Activated CD4-positive, alpha-beta memory T cell treated with anti-CD3 and anti-CD28 coated beads, Interleukin-2, amount 10 ng/mL, durations not matched to agents 7 days and 5 days (primary cell): Measurements from ENCODE around the gene KCNH1. TPM values are rescaled to one million over a fixed set of nuclear protein-coding genes. Genes with fewer than 3 reads are reported as not detected.
A peak's percentile ranks its signal among the peaks of the same experiment; 100 is the strongest.

Source experiments
- CTCF ChIA-PET: fragments of 350-600 bp; sonication (Branson Sonifier 250); formaldehyde crosslinking; loops from one replicate; lab custom pipeline; 2021; ENCODE audit warnings: antibody characterized with exemption, inconsistent platforms; lab: Charles Lee
- POLR2A ChIA-PET: fragments of 350-600 bp; sonication (Branson Sonifier 250); formaldehyde crosslinking; loops from one replicate; lab custom pipeline; 2021; ENCODE audit warnings: antibody characterized with exemption; lab: Charles Lee
- DNase-seq: peaks from one replicate; pipeline ENCODE4 v3.0.0-alpha.2; 2020
- H3K27ac Mint-ChIP-seq: one replicate; pipeline ENCODE4 v1.8.0; 2021; ENCODE audit warnings: mild to moderate bottlenecking, mixed read lengths
- H3K27me3 Mint-ChIP-seq: one replicate; pipeline ENCODE4 v1.8.0; 2021; ENCODE audit warnings: mixed read lengths
- H3K36me3 Mint-ChIP-seq: one replicate; pipeline ENCODE4 v1.8.0; 2021; ENCODE audit warnings: low read depth, mixed read lengths
- H3K4me1 Mint-ChIP-seq: one replicate; pipeline ENCODE4 v1.8.0; 2021; ENCODE audit warnings: mixed read lengths
- H3K4me3 Mint-ChIP-seq: one replicate; pipeline ENCODE4 v1.8.0; 2021; ENCODE audit warnings: mild to moderate bottlenecking, mixed read lengths
- H3K9me3 Mint-ChIP-seq: one replicate; pipeline ENCODE4 v1.8.0; 2021; ENCODE audit warnings: mixed read lengths
- total RNA-seq, 2 experiments: library from RNA; stranded (reverse); gene quantifications; one replicate each; pipeline ENCODE4 v1.2.3, GENCODE V29; 2021

KCNH1 gene
- total RNA-seq, 2 experiments from 2014 or later: not detected

DNA sequence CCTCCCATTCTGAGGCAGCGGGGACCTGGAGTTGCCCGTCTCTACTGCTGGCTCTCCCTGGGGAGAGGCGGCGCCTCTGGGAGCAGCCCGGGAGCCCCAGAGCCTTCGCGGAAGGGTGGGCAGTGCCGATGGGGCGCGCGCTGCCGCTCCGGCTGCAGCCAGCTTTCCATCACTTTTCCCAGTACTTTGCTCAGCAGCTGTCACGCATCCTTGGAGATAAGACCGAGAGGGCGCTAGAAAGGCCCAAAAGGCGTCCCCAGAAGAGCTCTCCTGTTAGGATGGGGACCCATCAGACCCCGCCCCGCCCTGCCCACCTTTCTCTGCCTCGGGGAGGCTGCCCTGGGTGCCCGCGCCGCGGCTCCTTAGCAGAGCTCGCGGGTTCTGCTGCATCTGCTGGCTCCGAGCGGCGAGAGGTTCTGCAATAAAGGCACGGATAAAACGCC, 534 bp downstream of the KCNH1 start:
- DNase-seq: no peak
- no peaks in the 10 kb centered on the region for H3K36me3 Mint-ChIP-seq
- ChIA-PET POLR2A (interaction anchor here (1.1 kb wide), 1 partner anchor 681 kb away, joined by 4 read pairs; no protein-coding TSS in a partner anchor), CTCF (interaction anchor here (0.8 to 3.0 kb wide), 16 partner anchors 9 to 991 kb away, joined by 3 to 29 read pairs (median 3); partner anchors contain the start of gene SLC30A1)
- no peak overlapping the region for H3K27ac Mint-ChIP-seq
- peaks cover 8% of the 10 kb centered on the region for H3K4me1 Mint-ChIP-seq
- no peaks in the 10 kb centered on the region for H3K9me3 Mint-ChIP-seq
- H3K4me3 Mint-ChIP-seq: peak overlapping the region; percentile 46
- H3K27me3 Mint-ChIP-seq: peaks cover 73% of the 10 kb centered on the region

DNA sequence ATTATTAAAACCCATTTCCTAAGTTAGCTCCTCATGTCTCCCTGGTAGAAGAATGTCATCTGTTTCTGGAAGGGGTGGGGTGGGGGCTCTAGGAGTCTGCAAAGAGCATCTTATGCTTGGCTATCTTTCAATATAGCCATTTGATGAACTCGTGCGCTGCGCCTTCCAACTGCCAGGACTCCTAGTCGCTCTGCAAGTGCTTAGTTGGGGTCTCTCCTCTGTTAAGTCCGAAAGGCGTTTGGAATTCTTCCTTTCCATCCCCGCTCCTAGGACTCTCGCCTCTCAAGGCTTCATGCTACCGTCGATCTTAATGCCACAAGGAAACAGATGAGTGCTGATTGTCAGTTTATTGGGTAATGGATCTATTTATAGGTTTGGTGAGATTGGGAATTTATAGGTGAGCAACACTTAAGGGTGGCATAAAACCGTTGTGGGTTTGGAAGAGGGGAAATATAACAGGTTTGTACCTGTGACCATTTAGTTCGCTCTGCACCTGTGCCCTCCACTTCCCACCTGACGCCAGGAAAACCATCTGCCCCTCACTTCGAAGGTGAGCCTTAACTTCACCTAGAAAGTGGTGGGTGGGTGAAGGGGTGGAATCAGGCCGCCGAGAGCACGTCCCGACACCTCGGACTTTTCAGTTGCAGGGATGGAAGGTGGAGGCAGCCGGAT, 1.1 kb downstream of the KCNH1 start:
- peaks cover 70% of the 10 kb centered on the region for H3K27me3 Mint-ChIP-seq
- no peak overlapping the region for H3K4me3 Mint-ChIP-seq
- H3K4me1 Mint-ChIP-seq: peaks cover 8% of the 10 kb centered on the region
- H3K36me3 Mint-ChIP-seq: no peaks in the 10 kb centered on the region
- no peak for DNase-seq
- no peak overlapping the region for H3K27ac Mint-ChIP-seq
- CTCF ChIA-PET: interaction anchor here (0.8 to 3.0 kb wide), 7 partner anchors 8 to 726 kb away, joined by 3 to 29 read pairs (median 4); no protein-coding TSS in a partner anchor
- POLR2A ChIA-PET: no interaction called here
- no peaks in the 10 kb centered on the region for H3K9me3 Mint-ChIP-seq

GRCh38 chr1:211129776-211130175, 4.2 kb downstream of the KCNH1 start:
- CTCF ChIA-PET: interaction anchor here (0.8 kb wide), 1 partner anchor 129 kb away, joined by 3 read pairs; no protein-coding TSS in a partner anchor
- H3K9me3 Mint-ChIP-seq: no peaks in the 10 kb centered on the region
- H3K27ac Mint-ChIP-seq: no peak overlapping the region
- H3K27me3 Mint-ChIP-seq: peaks cover 48% of the 10 kb centered on the region
- POLR2A ChIA-PET: no interaction called here
- no peak for DNase-seq
- peaks cover 8% of the 10 kb centered on the region for H3K4me1 Mint-ChIP-seq
- no peak overlapping the region for H3K4me3 Mint-ChIP-seq
- H3K36me3 Mint-ChIP-seq: no peaks in the 10 kb centered on the region

- no peaks in the 10 kb centered on the region for H3K9me3 Mint-ChIP-seq
- peaks cover 41% of the 10 kb centered on the region for H3K27me3 Mint-ChIP-seq
- H3K27ac Mint-ChIP-seq: no peak overlapping the region
- H3K4me3 Mint-ChIP-seq: no peak overlapping the region
- no peaks in the 10 kb centered on the region for H3K4me1 Mint-ChIP-seq
- ChIA-PET POLR2A (no interaction called here), CTCF (interaction anchor here (0.5 to 0.7 kb wide), 4 partner anchors 8 to 619 kb away, joined by 3 to 5 read pairs (median 4); no protein-coding TSS in a partner anchor)
- no peak for DNase-seq
- H3K36me3 Mint-ChIP-seq: no peaks in the 10 kb centered on the region
Measured at GRCh38 chr1:211127166-211127565, 6.8 kb downstream of the KCNH1 start.

GRCh38 chr1:211126622-211127021, 7.3 kb downstream of the KCNH1 start:
- POLR2A ChIA-PET: no interaction called here
- CTCF ChIA-PET: interaction anchor here (0.7 kb wide), 2 partner anchors 9 to 542 kb away, joined by 4 to 5 read pairs; no protein-coding TSS in a partner anchor
- DNase-seq: no peak
- H3K27me3 Mint-ChIP-seq: peaks cover 37% of the 10 kb centered on the region
- H3K36me3 Mint-ChIP-seq: no peaks in the 10 kb centered on the region
- no peaks in the 10 kb centered on the region for H3K4me1 Mint-ChIP-seq
- no peak overlapping the region for H3K4me3 Mint-ChIP-seq
- no peak overlapping the region for H3K27ac Mint-ChIP-seq
- H3K9me3 Mint-ChIP-seq: no peaks in the 10 kb centered on the region

- DNase-seq: no peak
- Mint-ChIP-seq H3K4me3 (no peak overlapping the region), H3K27ac (no peak overlapping the region), H3K27me3 (peaks cover 23% of the 10 kb centered on the region), H3K36me3 (no peaks in the 10 kb centered on the region), H3K4me1 (no peaks in the 10 kb centered on the region), H3K9me3 (no peaks in the 10 kb centered on the region)
- ChIA-PET POLR2A (no interaction called here), CTCF (no interaction called here)
Measured at GRCh38 chr1:211118407-211119102, 15.4 kb downstream of the KCNH1 start.

- Mint-ChIP-seq H3K4me1 (no peaks in the 10 kb centered on the region), H3K4me3 (no peak overlapping the region), H3K36me3 (no peaks in the 10 kb centered on the region), H3K9me3 (no peaks in the 10 kb centered on the region), H3K27ac (no peak overlapping the region), H3K27me3 (peaks cover 13% of the 10 kb centered on the region)
- CTCF ChIA-PET: interaction anchor here (0.7 kb wide), 1 partner anchor 20 kb away, joined by 3 read pairs; the partner anchor contains the start of gene KCNH1
- DNase-seq: no peak
- POLR2A ChIA-PET: no interaction called here
Measured at GRCh38 chr1:211114446-211114845, 19.5 kb downstream of the KCNH1 start.

DNA sequence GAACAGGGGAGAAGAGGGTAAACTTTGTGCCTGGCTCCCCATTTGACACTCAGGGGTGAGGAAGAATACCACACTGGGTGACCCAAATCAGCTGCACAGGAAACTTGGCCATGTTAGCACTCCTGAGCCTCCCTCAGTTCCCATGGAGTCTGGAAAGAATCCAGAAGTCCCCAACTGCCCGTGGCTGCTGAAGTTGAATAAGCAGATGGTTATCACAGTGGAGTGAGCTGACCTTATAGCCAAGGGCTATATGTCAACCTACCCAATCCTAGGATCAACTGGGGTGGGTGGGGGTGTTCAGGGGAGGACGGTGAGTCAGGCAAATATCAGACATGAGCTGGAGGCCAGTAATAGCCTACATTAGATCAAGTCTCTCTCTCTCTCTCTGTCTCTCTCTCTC, 20.4 kb downstream of the KCNH1 start:
- DNase-seq: no peak
- Mint-ChIP-seq H3K27me3 (peaks cover 18% of the 10 kb centered on the region), H3K4me3 (no peak overlapping the region), H3K36me3 (no peaks in the 10 kb centered on the region), H3K27ac (no peak overlapping the region), H3K4me1 (no peaks in the 10 kb centered on the region), H3K9me3 (no peaks in the 10 kb centered on the region)
- ChIA-PET CTCF (interaction anchor here (0.6 kb wide), 1 partner anchor 534 kb away, joined by 4 read pairs; no protein-coding TSS in a partner anchor), POLR2A (no interaction called here)

DNA sequence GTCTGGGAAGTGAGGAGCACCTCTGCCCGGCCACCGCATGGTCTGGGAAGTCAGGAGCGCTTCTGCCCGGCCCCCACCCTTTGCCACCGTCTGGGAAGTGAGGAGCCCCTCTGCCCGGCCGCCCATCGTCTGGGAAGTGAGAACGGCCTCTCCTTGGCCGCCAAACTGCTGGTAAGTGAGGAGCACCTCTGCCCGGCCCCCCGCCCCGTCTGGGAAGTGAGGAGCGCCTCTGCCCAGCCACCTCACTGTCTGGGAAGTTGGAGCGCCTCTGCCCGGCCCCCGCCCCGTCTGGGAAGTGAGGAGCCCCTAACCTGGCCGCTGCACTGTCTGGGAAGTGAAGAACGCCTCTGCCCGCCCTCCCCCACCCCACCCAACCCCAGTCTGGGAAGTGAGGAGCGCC, 22.6 kb downstream of the KCNH1 start:
- CTCF ChIA-PET: no interaction called here
- Mint-ChIP-seq H3K36me3 (no peaks in the 10 kb centered on the region), H3K4me1 (no peaks in the 10 kb centered on the region), H3K27ac (no peak overlapping the region), H3K9me3 (no peaks in the 10 kb centered on the region), H3K4me3 (no peak overlapping the region), H3K27me3 (peaks cover 10% of the 10 kb centered on the region)
- no peak for DNase-seq
- POLR2A ChIA-PET: no interaction called here

- POLR2A ChIA-PET: no interaction called here
- DNase-seq: no peak
- Mint-ChIP-seq H3K27me3 (peaks cover 6% of the 10 kb centered on the region), H3K27ac (no peak overlapping the region), H3K36me3 (no peaks in the 10 kb centered on the region), H3K9me3 (no peaks in the 10 kb centered on the region), H3K4me1 (no peaks in the 10 kb centered on the region), H3K4me3 (no peak overlapping the region)
- CTCF ChIA-PET: no interaction called here
Measured at GRCh38 chr1:211101481-211101880, 32.5 kb downstream of the KCNH1 start.

GRCh38 chr1:211099393-211099792, 34.6 kb downstream of the KCNH1 start:
- ChIA-PET POLR2A (no interaction called here), CTCF (no interaction called here)
- H3K4me1 Mint-ChIP-seq: no peaks in the 10 kb centered on the region
- no peaks in the 10 kb centered on the region for H3K9me3 Mint-ChIP-seq
- no peak overlapping the region for H3K27ac Mint-ChIP-seq
- DNase-seq: no peak
- no peaks in the 10 kb centered on the region for H3K36me3 Mint-ChIP-seq
- peaks cover 3% of the 10 kb centered on the region for H3K27me3 Mint-ChIP-seq
- no peak overlapping the region for H3K4me3 Mint-ChIP-seq

DNA sequence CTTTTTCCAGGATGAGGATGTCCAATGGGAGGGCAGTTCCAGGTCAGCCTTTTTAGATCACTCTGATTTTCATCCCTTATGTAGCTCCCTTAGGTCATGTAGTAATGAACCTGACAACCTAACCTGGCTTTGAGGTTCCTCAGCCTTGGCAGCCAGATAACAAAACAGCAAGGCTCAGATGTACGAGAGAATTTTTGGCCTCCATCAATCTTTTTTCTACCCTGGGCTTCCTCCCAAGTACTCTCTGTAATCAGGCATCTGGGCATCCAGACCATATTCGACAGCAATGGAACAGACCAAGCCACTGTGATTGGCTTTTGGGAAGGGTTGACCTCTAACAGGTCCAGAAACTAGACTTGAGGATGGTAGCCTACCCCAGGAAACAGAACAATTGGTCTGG, 38.6 kb downstream of the KCNH1 start:
- Mint-ChIP-seq H3K27me3 (peaks cover 6% of the 10 kb centered on the region), H3K36me3 (no peaks in the 10 kb centered on the region), H3K27ac (no peak overlapping the region), H3K9me3 (no peaks in the 10 kb centered on the region), H3K4me1 (no peaks in the 10 kb centered on the region), H3K4me3 (no peak overlapping the region)
- ChIA-PET CTCF (no interaction called here), POLR2A (no interaction called here)
- DNase-seq: no peak

- H3K27ac Mint-ChIP-seq: no peak overlapping the region
- ChIA-PET POLR2A (no interaction called here), CTCF (no interaction called here)
- H3K36me3 Mint-ChIP-seq: no peaks in the 10 kb centered on the region
- H3K9me3 Mint-ChIP-seq: no peaks in the 10 kb centered on the region
- peaks cover 6% of the 10 kb centered on the region for H3K27me3 Mint-ChIP-seq
- H3K4me1 Mint-ChIP-seq: no peaks in the 10 kb centered on the region
- no peak for DNase-seq
- no peak overlapping the region for H3K4me3 Mint-ChIP-seq
Measured at GRCh38 chr1:211092955-211093354, 41.0 kb downstream of the KCNH1 start.
